HL-60/S4 (cell line): ENCODE results near the gene DMAC2.
"Not testable (repeated sequence)": the region's sequence is repeated elsewhere in the genome, so short reads cannot be mapped to it uniquely, and the experiment has no call there.

ENCODE experiments used
- in situ Hi-C: fragments of 300-500 bp; cut with MboI; formaldehyde crosslinking; loops from 2 replicates; pipeline ENCODE4 v1.14.3; 2022; ENCODE audit warnings: low sequenced_read_pairs

DMAC2 gene

DNA sequence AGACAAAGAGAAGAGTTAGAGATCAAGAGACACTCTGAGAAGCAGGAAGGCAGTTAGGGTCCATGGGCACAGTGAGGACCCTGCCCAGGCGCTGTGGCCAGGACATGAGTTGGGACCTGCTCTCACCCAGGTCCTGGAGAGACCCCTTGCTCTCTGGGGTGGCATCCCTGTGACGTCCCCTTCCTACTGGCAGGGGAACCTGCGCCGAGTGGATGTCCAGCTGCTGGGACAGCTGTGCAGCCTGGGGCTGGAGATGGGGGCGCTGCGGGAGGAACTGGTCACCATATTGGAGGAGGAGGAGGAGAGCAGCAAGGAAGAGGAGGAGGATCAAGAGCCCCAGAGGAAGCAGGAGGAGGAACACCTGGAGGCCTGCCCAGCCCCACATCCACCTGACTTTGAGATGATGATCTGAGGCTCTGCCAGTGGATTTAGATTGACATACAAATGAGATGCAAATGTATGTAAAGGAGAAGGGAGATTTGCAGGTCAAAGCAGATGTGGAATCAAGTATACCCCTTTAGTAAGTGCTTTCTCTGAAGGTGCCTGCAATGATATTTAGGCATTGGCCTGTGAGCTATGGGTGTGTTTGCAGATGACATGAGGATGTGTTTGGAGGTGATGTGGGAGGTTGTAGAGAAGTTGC, 4.2 kb upstream of the DMAC2 start:
- in situ Hi-C loops, result loop anchor here (10.0 kb wide), 1 partner anchor 131 kb away; the partner anchor contains the start of gene CEACAM21

GRCh38 chr19:41442473-41443355, 3.0 kb upstream of the DMAC2 start, which contains the start of gene ERICH4:
Gene ERICH4, plus strand, starts transcription at chr19:41443156. Its CDS starts 14 bp downstream, at chr19:41443170.
- in situ Hi-C loops, result loop anchor here (10.0 kb wide), 1 partner anchor 132 kb away; the partner anchor contains the start of gene CEACAM21

- in situ Hi-C loops, result loop anchor here (10.0 kb wide), 1 partner anchor 133 kb away; the partner anchor contains the start of gene CEACAM21
Observed at GRCh38 chr19:41441321-41441945, 1.7 kb upstream of the DMAC2 start.

DNA sequence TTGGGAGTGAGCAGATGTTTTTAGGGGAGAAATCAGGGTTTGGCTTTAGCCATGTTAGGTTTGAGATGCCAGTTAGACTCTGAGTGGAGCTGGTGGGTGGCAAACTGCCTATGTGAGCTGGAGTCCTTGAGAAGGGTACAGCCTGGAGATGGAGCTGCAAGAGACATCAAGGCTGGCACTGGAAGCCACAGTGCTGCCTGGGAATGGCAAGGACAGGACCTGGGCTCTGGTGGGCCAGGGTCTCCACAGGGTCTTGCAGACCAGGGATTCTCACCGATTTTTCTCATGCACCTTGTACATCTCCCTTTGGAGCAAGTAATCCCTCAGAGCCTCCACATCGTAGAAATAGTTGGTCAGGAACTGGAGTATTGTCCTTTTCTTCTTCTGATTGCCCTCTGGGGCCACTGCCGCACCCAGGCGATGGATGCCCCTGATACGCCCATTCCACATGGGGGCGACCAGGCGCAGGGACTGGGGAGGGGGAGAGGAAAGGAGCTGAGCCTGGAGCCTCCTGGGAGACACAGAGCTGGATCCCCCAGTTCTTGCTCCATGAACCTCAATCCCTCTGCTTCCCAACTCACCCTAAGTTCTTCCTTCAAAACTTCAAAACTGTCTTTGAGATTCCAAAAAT, 1.7 kb downstream of the DMAC2 start:
- in situ Hi-C loops, result no loop called here

DNA sequence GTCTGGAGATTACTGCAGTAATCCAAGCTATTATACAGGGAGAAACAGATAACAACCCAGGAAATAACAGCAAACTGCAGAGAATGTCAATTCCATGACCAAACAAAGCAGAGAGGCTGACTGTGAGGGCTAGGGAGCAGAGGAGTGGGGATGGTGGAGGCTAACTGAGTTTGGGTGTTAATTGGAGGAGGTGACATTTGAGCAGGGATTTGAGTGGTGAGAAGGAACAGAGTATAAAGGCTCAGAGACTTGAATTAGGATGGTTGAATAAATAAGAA, 3.1 kb downstream of the DMAC2 start:
- in situ Hi-C loops, result no loop called here

DNA sequence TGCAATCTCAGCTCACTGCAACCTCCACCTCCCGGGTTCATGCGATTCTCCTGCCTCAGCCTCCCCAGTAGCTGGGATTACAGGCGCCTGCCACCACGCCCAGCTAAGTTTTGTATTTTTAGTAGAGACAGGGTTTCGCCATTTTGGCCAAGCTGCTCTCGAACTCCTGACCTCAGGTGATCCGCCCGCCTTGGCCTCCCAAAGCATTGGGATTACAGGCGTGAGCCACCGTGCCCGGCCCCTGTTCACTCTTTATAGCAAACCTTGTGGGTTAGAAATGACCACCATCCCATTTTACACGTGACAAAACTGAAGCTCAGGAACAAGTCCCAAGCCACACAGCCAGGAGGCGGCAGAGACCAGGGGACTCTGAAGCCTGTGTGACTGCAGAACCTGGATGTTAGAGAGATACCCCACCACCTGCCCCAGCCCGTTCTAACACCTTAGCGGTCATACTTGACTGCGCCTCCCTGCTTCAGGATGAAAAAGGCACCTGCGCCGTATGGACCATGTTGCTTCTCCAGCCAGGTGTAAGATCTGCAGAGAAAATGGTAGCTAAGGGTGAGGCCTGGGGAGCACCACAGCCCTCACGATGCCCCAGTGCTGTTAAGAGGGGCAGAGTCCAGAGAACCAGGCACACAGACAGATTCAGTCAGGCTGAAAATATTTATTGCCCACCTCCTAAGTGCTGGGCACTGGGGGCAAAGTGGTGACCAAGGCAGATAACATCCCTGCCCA, 3.6 kb downstream of the DMAC2 start:
- in situ Hi-C loops, result no loop called here

DNA sequence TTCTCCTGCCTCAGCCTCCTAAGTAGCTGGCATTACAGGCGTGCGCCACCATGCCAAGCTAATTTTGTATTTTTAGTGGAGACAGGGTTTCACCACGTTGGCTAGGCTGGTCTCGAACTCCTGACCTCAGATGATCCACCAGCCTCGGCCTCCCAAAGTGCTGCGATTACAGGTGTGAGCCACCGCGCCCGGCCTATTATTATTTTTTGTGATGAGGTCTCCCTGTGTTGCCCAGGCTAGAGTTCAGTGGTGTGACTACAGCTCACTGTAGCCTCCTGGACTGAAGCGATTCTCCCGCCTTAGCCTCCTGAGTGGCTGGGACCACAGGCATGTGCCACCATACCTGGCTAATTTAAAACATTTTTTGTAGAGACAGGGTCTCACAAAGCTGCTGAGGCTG, 4.3 kb downstream of the DMAC2 start:
- in situ Hi-C loops, result not testable (repeated sequence)

DNA sequence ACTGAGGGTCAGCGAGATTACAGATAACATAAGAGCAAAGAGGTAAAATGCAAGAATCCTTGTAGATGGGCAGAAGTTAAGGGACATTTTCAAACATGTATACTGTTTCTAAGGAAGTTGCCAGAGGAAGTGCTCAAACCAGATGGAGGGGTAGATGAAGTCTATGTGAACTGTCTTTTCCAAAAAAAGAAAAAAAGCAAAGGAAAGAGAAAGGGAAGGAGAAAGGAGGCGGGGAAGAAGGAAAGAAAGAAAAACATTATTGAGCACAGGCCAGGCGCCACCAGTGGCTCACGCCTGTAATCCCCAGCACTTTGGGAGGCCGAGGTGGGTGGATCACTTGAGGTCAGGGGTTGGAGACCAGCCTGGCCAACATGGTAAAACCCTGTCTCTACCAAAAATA, 5.3 kb downstream of the DMAC2 start:
- in situ Hi-C loops, result no loop called here

DNA sequence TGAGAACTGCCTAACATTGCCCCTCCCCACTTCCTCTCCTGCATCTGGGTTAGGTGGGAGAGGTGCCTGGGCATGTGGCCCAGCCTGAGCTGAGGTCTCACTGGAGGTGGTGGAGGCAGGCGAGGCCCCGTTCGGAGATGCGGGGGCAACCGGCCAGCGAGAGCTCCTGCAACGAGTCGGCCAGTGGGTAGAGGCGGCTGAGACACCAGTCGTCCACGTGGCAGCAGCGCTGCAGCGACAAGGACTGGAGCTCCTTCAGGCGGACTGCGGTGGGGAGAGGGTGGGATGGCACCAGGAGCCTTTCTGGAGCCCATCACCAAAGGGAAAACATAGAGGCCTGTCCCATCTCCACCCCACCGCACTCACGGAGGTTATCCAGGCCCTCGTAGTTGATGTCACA, 6.5 kb downstream of the DMAC2 start:
- in situ Hi-C loops, result no loop called here

- in situ Hi-C loops, result no loop called here
Observed at GRCh38 chr19:41431426-41432386, 8.0 kb downstream of the DMAC2 start.

DNA sequence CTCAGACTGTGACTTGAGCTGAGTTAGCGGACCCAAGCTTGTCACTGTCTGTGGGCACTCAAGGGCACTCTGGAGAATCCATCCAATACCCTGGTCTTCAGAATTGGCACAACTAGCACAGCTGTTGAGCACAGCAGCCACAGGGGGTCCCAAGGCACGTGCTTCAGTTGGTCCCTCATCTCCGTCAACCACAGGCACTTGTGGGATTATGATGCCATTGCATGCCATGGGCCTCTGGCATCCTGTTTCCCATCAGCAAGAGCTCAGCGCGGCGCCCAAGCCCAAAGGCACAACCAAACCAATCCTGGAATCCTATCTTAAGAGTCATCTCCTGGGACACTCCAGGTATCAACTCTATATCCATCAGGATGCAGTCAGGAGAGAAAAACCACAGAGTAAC, 8.8 kb downstream of the DMAC2 start:
- in situ Hi-C loops, result no loop called here

- in situ Hi-C loops, result no loop called here
Observed at GRCh38 chr19:41428481-41428859, 11.2 kb downstream of the DMAC2 start.

DNA sequence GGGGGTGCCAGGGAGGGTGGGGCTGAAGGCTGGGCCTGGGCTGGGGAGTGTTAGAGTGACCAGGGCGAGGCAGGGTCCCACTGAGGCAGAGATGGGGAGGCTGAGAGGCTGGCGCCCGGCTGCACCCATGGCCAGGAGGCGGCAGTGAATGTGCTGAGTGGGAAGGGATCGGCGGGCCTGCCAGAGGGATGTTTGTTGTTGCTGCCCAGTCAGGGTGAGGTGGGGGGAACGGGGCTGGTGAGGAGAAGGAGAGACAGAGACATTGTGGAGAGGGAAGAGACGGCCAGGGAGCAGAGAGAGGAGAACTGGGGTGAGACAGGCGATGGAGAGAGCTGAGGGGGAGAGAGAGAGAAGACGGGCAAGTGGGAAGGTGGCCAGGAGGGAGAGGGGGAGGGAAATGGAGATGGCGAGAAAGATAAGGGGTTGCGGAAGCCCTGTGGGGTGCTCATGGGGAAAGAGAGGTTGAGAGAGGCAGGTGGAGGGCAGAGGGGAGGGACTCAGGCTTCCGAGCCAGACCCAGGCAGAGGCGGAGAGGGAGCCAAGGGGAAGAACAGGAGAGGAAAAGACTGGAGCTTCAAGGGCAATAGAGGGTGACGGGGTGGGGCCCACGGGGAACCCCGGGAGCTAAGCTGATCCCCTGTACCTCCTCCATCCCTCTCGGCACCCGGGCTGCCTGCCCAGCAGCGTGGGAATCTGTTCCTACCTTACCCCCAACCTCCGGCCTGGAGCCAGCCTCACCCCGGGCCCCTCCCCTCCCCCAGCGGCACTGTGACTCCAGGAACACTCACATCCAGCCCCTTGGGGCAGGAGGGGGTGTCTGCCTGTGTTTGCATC, 11.8 kb downstream of the DMAC2 start:
- in situ Hi-C loops, result no loop called here

GRCh38 chr19:41426952-41427646, 12.6 kb downstream of the DMAC2 start, which contains the start of gene B3GNT8:
Gene B3GNT8, minus strand, starts transcription at chr19:41427374. Its CDS starts 596 bp downstream, at chr19:41426778.
- in situ Hi-C loops, result no loop called here

- in situ Hi-C loops, result no loop called here
Observed at GRCh38 chr19:41426116-41426841, 13.4 kb downstream of the DMAC2 start.

DNA sequence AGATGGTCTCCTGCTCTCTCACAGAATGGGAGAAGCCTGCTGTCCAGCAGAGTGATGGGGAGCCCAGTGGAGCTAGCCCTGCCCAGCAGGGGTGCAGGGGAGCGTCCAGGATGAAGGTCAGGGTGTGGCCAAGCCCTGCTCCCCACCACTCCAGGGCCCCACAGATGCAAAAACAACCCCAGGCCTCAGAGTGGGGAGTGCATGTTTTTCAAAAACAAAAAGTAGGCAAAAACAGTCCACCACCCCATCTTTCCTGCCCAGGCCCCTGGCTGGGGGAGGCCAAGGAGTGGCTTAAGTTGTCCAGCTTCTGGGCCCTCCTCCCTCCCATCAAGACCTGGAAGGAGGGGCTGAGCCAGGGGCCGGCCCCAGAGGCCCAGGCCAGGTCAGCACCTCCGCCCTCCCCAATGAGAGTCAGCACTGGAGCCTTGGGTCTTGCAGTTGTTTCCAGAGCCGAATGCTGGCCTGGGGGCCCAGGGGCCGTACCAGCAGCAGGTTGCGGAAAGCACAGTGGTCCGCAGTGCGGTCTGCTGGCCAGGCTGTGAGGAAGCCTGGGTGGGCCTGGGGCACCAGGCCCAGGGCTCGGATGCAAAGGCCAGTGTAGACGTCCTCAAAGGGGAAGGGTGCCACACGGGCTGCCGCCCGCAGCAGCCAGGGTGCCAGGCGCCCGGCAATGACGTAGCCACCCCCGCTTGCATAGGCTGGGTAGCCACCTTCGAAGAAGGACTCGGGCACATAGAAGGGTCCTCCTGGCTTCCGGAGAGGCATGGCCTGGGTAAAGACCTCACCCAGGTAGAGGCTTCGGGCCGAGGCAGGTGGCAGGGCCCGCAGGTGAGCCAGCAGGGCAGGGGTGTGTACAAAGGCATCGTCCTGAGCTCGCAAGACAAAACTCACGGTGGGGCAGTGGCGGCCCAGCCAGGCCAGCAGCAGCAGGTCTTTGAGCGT, 14.3 kb downstream of the DMAC2 start:
- in situ Hi-C loops, result no loop called here
